ENCODE results near the gene DOK6.

Gene DOK6

GRCh38 chr18:69580107-69580506 lies 179.4 kb downstream of the DOK6 start:
- no peak for TF ChIP-seq CTCF (IDR thresholded peaks at IDR 0.05; ENCODE audit: low read depth, low read length, missing control alignments)
- no peak for DNase-seq (ENCODE audit: extremely low read depth, low read depth)
- no peak overlapping the region for H3K4me3 ChIP-seq (replicated peaks; ENCODE audit: low read depth, low read length)

DNA sequence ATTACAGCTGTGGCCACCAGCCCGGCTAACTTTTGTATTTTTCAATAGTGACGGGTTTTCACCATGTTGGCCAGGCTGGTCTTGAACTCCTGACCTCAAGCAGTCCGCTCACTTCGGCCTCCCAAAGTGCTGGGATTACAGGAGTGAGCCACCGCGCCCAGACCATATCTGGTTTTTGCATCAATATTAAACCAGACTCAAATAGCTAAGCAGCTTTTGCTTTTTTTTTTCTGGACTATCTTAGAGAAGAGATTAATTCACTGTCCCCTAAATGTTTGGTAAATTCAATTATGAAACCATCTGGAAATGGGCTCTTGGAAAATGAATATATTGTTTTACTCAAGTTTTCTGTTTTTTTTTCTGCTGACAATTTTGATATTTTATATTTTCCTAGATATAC lies 183.7 kb downstream of the DOK6 start:
- DNase-seq (ENCODE audit: extremely low read depth, low read depth) = no peak
- H3K4me3 ChIP-seq (replicated peaks; ENCODE audit: low read depth, low read length) = no peak overlapping the region
- no peak for TF ChIP-seq CTCF (IDR thresholded peaks at IDR 0.05; ENCODE audit: low read depth, low read length, missing control alignments)

GRCh38 chr18:69585696-69586095 lies 185.0 kb downstream of the DOK6 start:
- no peak for TF ChIP-seq CTCF (IDR thresholded peaks at IDR 0.05; ENCODE audit: low read depth, low read length, missing control alignments)
- no peak for DNase-seq (ENCODE audit: extremely low read depth, low read depth)
- no peak overlapping the region for H3K4me3 ChIP-seq (replicated peaks; ENCODE audit: low read depth, low read length)

DNA sequence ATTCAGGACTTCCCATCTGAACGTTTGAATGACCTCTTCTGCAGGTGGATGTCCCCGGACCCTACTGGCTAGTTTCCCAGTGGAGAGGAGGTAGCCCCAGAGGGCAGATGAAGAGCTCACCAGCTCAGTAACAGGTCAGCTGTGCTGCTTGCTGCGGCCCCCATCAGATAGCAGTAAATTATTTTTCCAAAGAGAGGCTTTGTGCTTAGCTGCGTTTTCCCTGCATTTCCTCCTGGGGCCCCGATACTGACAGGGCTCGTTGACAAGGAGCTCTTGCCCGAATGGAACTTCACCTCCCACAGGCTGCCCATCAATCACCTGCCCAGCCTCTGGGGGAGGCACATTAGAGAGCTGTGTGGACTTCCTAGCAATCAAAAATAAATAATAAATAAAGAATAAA lies 185.8 kb downstream of the DOK6 start:
- DNase-seq (ENCODE audit: extremely low read depth, low read depth) = no peak
- H3K4me3 ChIP-seq (replicated peaks; ENCODE audit: low read depth, low read length) = no peak overlapping the region
- no peak for TF ChIP-seq CTCF (IDR thresholded peaks at IDR 0.05; ENCODE audit: low read depth, low read length, missing control alignments)

DNA sequence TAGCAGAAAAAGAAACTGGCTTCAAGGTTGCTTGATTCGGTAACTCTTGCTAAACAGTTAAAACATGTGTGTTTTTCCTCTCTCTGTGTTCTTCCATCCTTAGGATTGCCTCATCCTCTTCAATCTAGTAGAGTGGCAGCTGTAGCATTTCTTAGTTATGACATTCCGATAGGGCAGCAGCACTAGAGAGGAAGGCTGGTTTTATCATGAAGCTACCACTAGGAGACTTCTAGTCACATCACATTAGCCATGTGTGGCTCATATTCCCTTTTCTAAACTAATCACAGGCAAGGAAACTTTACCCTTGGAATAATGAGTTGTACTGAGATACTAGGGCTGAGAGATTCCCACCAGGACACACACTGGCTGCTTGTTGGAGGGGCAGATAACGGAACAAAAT lies 187.6 kb downstream of the DOK6 start:
- peak; percentile 7 for TF ChIP-seq CTCF (IDR thresholded peaks at IDR 0.05; ENCODE audit: low read depth, low read length, missing control alignments)
- H3K4me3 ChIP-seq (replicated peaks; ENCODE audit: low read depth, low read length) = no peak overlapping the region
- no peak for DNase-seq (ENCODE audit: extremely low read depth, low read depth)

DNA sequence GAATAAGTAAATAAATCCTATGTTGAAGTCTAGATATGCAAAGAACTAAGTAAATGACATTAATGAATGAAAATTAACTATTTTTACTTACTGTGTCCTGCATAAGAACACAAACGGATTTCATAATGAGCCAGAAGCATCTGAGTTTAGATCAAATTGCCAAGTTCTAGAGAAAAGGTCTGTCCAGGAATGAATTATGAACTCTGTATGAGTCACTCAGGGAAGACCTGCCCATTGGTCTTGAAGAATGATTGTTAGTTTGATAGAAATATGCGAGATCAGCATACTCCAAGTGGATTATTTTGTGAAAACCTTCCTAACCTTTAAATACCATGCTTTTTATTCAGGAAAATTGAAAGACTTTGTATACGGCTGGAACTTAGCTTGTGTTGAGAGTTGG lies 189.5 kb downstream of the DOK6 start:
- TF ChIP-seq CTCF (IDR thresholded peaks at IDR 0.05; ENCODE audit: low read depth, low read length, missing control alignments) = no peak
- DNase-seq (ENCODE audit: extremely low read depth, low read depth) = no peak
- no peak overlapping the region for H3K4me3 ChIP-seq (replicated peaks; ENCODE audit: low read depth, low read length)

DNA sequence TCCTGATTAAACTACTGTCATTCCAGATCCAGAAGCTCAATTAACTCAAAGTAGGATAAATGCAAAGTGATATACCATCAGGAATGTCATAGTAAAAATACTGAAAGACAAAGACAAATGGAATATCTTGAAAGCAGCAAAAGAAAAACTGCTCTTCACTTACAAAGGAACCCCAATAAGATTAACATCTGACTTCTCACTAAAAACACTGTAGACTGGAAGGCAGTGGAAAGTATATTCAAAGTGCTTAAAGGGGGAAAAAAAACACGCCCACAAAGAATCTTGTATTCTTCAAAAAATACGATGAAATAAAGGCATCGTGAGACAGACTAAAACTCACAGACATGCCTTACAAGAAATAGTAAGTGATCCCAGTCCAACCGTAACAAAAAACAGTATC lies 195.7 kb downstream of the DOK6 start:
- no peak overlapping the region for H3K4me3 ChIP-seq (replicated peaks; ENCODE audit: low read depth, low read length)
- no peak for DNase-seq (ENCODE audit: extremely low read depth, low read depth)
- TF ChIP-seq CTCF (IDR thresholded peaks at IDR 0.05; ENCODE audit: low read depth, low read length, missing control alignments) = no peak

Measured in HFF-Myc (cell line).